ENCODE results near the gene RPL41.

GRCh38 chr12:56122637-56123036 lies 6.2 kb downstream of the RPL41 start:
- TF ChIP-seq CTCF (IDR thresholded peaks at IDR 0.05) (no peak), EZH2 (IDR thresholded peaks at IDR 0.05) (no peak), EZH2phosphoT487 (IDR thresholded peaks at IDR 0.05) (no peak)

All from neural progenitor cell (in vitro differentiated cells).